GM12864 (cell line): ENCODE measurements around the gene NARS2.

ENCODE experiments used
- DNase-seq: peaks from one replicate; pipeline ENCODE4 v3.0.0-alpha.2; 2011; ENCODE audit warnings: low read depth
- H3K4me3 ChIP-seq: 2 replicates; pipeline ENCODE4 v1.5.1; 2011; ENCODE audit warnings: mild to moderate bottlenecking, low read depth, low read length, control low read depth
- CTCF ChIP-seq: IDR thresholded peaks from 2 replicates; pipeline ENCODE4 v1.5.1; 2011; ENCODE audit warnings: low read depth, mild to moderate bottlenecking, moderate library complexity, low read length, control low read depth, inconsistent platforms; ENCODE audit errors: missing control alignments

NARS2 gene

DNA sequence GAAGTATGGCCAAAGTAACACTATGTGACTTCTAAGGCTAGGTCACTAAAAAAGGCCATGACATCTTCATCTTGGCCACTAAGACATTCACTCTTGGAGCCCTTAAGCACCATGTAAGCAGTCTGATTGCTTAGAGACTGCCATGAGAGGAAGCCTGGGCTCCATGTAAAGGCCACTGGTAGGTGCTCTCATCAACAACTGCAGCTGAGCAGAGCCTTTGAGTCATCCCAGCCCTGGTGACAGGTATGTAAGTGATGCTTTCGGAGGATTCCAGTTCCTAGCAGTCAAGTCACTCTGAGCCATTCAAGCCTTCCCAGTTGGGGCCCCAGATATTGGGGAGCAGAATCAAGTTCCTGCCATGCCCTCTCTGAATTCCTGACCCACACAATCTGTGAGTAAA, 183.2 kb downstream of the NARS2 start:
- DNase-seq: no peak
- no peak for TF ChIP-seq CTCF
- H3K4me3 ChIP-seq: no peak overlapping the region

GRCh38 chr11:78390809-78391208, 183.9 kb downstream of the NARS2 start:
- no peak for TF ChIP-seq CTCF
- no peak for DNase-seq
- no peak overlapping the region for H3K4me3 ChIP-seq

GRCh38 chr11:78386215-78386941, 188.3 kb downstream of the NARS2 start:
- no peak overlapping the region for H3K4me3 ChIP-seq
- no peak for DNase-seq
- TF ChIP-seq CTCF: no peak
